Mesenchymal stem cell (in vitro differentiated cells and primary cell): ENCODE results near the gene ICAM5.
A peak's percentile ranks its signal among the peaks of the same experiment; 100 is the strongest.

Experiments
- DNase-seq: peaks from one replicate; pipeline ENCODE4 v3.0.0-alpha.2; 2013
- H2AFZ ChIP-seq: one replicate; pipeline ENCODE4 v1.6.1; 2013; ENCODE audit warnings: low read depth, mild to moderate bottlenecking, control low read depth, inconsistent platforms, low read length, moderate library complexity
- H2AK5ac ChIP-seq: 2 replicates; pipeline ENCODE4 v1.6.1; 2013; ENCODE audit warnings: low read length, moderate library complexity, mild to moderate bottlenecking, inconsistent platforms; ENCODE audit not compliant: severe bottlenecking
- H2BK120ac ChIP-seq: one replicate; pipeline ENCODE4 v1.6.1; 2013; ENCODE audit warnings: low read depth, mild to moderate bottlenecking, inconsistent platforms, low read length, moderate library complexity
- H2BK12ac ChIP-seq, 2 experiments: one replicate each; pipeline ENCODE4 v1.6.1; 2013; ENCODE audit warnings: inconsistent platforms in 2 of 2, low read length in 2 of 2, mild to moderate bottlenecking in 2 of 2, moderate library complexity in 2 of 2, control low read depth in 1 of 2
- H2BK15ac ChIP-seq: one replicate; pipeline ENCODE4 v1.6.1; 2013; ENCODE audit warnings: mild to moderate bottlenecking, low read depth, inconsistent platforms; ENCODE audit not compliant: poor library complexity, severe bottlenecking
- H2BK5ac ChIP-seq: 2 replicates; pipeline ENCODE4 v1.6.1; 2013; ENCODE audit warnings: low read depth, mild to moderate bottlenecking, low read length, control low read depth, inconsistent platforms; ENCODE audit not compliant: poor library complexity, severe bottlenecking
- H3K14ac ChIP-seq, 2 experiments: one replicate each; pipeline ENCODE4 v1.6.1; 2013; ENCODE audit warnings: inconsistent platforms in 2 of 2, low read length in 2 of 2, control low read depth in 1 of 2, mild to moderate bottlenecking in 1 of 2, moderate library complexity in 1 of 2
- H3K18ac ChIP-seq, 2 experiments: one replicate each; pipeline ENCODE4 v1.6.1; 2013; ENCODE audit warnings: inconsistent platforms in 2 of 2, low read length in 2 of 2, control low read depth in 1 of 2, low read depth in 1 of 2, mild to moderate bottlenecking in 1 of 2
- H3K23ac ChIP-seq, 2 experiments: one replicate each; pipeline ENCODE4 v1.6.1; 2013; ENCODE audit warnings: inconsistent platforms in 2 of 2, low read length in 2 of 2, mild to moderate bottlenecking in 2 of 2, moderate library complexity in 2 of 2, control low read depth in 1 of 2
- H3K27ac ChIP-seq: 2 replicates; pipeline ENCODE4 v1.5.1; 2013; ENCODE audit warnings: mild to moderate bottlenecking, moderate library complexity, low read length, control low read depth, inconsistent platforms; ENCODE audit not compliant: poor library complexity, severe bottlenecking
- H3K27me3 ChIP-seq, 2 experiments: 2 replicates each; pipeline versions ENCODE4 v1.6.1 to v1.7.0; 2013; ENCODE audit warnings: low read length in 2 of 2, mild to moderate bottlenecking in 2 of 2, moderate library complexity in 2 of 2, control low read depth in 1 of 2, inconsistent platforms in 1 of 2; ENCODE audit not compliant: control insufficient read depth in 1 of 2, insufficient read depth in 1 of 2
- H3K36me3 ChIP-seq, 2 experiments: 2 replicates each; pipeline versions ENCODE4 v1.6.1 to v1.7.0; 2013; ENCODE audit warnings: low read length in 2 of 2, control low read depth in 1 of 2, inconsistent platforms in 1 of 2, low read depth in 1 of 2, mild to moderate bottlenecking in 1 of 2; ENCODE audit not compliant: insufficient read depth in 2 of 2, control insufficient read depth in 1 of 2
- H3K4ac ChIP-seq, 2 experiments: one replicate each; pipeline ENCODE4 v1.6.1; 2013; ENCODE audit warnings: inconsistent platforms in 2 of 2, low read length in 2 of 2, mild to moderate bottlenecking in 2 of 2, moderate library complexity in 2 of 2, control low read depth in 1 of 2, low read depth in 1 of 2
- H3K4me1 ChIP-seq: 2 replicates; pipeline ENCODE4 v1.6.1; 2013; ENCODE audit warnings: low read depth, low read length, control low read depth; ENCODE audit not compliant: control insufficient read depth, insufficient read depth
- H3K4me2 ChIP-seq: 2 replicates; pipeline ENCODE4 v1.6.1; 2013; ENCODE audit warnings: low read length, mild to moderate bottlenecking, inconsistent platforms; ENCODE audit not compliant: poor library complexity, severe bottlenecking
- H3K4me3 ChIP-seq, 2 experiments: 2 replicates each; pipeline versions ENCODE4 v1.5.1 to v1.7.0; 2013; ENCODE audit warnings: low read length in 2 of 2, mild to moderate bottlenecking in 2 of 2, control low read depth in 1 of 2, low read depth in 1 of 2; ENCODE audit not compliant: insufficient read depth in 1 of 2
- H3K79me1 ChIP-seq: replicated peaks from 2 replicates; pipeline ENCODE4 v1.6.1; 2013; ENCODE audit warnings: mild to moderate bottlenecking, control low read depth, low read length, inconsistent platforms; ENCODE audit not compliant: poor library complexity, severe bottlenecking
- H3K9ac ChIP-seq: 2 replicates; pipeline ENCODE4 v1.7.0; 2013; ENCODE audit warnings: mild to moderate bottlenecking, low read length, moderate library complexity
- H3K9me3 ChIP-seq: 2 replicates; pipeline ENCODE4 v1.7.0; 2013; ENCODE audit warnings: mild to moderate bottlenecking, low read length; ENCODE audit not compliant: control insufficient read depth
- H4K8ac ChIP-seq: one replicate; pipeline ENCODE4 v1.6.1; 2013; ENCODE audit warnings: inconsistent platforms, mild to moderate bottlenecking, low read length, moderate library complexity
- H4K91ac ChIP-seq: one replicate; pipeline ENCODE4 v1.6.1; 2013; ENCODE audit warnings: mild to moderate bottlenecking, low read length, inconsistent platforms
- WGBS: methylation state at CpG from one replicate; pipeline ENCODE4 v1.1.7; 2013; ENCODE audit warnings: mixed read lengths; 5-methylcytosine and 5-hydroxymethylcytosine counted together

The ICAM5 gene

DNA sequence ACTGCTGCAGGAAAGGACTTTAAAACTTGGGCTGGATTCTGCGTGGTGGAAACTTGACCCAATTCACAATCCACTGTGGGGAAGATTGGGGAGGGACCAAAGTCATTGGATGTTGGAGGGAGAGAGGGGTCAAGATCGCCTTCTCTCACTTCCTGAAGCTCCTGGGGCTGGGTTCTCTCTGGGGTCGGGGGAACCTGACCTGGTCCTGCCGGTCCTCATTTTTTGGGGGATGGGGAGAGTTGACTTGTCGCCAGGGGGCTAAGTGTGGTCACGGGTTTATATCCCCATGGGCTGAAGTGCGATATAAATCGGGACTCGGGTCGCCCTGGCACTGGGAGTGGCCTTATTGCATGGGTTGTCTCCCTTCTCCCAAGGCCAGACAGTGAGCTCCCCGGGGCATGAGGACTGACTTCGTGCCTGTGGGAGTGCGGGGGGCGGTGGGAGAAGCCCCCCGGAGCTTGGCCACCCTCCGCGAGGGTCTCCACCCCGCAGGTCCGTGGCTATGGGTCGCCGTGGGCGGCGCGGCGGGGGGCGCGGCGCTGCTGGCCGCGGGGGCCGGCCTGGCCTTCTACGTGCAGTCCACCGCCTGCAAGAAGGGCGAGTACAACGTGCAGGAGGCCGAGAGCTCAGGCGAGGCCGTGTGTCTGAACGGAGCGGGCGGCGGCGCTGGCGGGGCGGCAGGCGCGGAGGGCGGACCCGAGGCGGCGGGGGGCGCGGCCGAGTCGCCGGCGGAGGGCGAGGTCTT lies 6.3 kb downstream of the ICAM5 start:
- H3K14ac ChIP-seq = no peak overlapping the region
- peaks cover 0 to 3% of the 10 kb centered on the region in 2 experiments for H3K36me3 ChIP-seq
- H3K18ac ChIP-seq = no peak overlapping the region
- no peak overlapping the region for H4K91ac ChIP-seq
- no peaks in the 10 kb centered on the region for H3K79me1 ChIP-seq
- no peak overlapping the region for H2BK120ac ChIP-seq
- H3K9me3 ChIP-seq = peaks cover 4% of the 10 kb centered on the region
- H2BK15ac ChIP-seq = peak overlapping the region; percentile 60
- peaks cover 35% of the 10 kb centered on the region for H3K4me1 ChIP-seq
- no peak for DNase-seq
- no peak overlapping the region for H3K27ac ChIP-seq
- H3K27me3 ChIP-seq = peaks cover 57 to 72% of the 10 kb centered on the region in 2 experiments
- no peak overlapping the region for H2AK5ac ChIP-seq
- H3K9ac ChIP-seq = no peak overlapping the region
- no peak overlapping the region for H2BK5ac ChIP-seq
- H3K4ac ChIP-seq = no peak overlapping the region
- peak overlapping the region; percentile 39 for H2AFZ ChIP-seq
- H3K4me3 ChIP-seq = no peak overlapping the region
- H3K4me2 ChIP-seq = peak overlapping the region; percentile 55
- H4K8ac ChIP-seq = no peak overlapping the region
- H3K23ac ChIP-seq = no peak overlapping the region
- no peak overlapping the region for H2BK12ac ChIP-seq
- 6% methylated on average over 52 of the region's 58 CpGs for WGBS

DNA sequence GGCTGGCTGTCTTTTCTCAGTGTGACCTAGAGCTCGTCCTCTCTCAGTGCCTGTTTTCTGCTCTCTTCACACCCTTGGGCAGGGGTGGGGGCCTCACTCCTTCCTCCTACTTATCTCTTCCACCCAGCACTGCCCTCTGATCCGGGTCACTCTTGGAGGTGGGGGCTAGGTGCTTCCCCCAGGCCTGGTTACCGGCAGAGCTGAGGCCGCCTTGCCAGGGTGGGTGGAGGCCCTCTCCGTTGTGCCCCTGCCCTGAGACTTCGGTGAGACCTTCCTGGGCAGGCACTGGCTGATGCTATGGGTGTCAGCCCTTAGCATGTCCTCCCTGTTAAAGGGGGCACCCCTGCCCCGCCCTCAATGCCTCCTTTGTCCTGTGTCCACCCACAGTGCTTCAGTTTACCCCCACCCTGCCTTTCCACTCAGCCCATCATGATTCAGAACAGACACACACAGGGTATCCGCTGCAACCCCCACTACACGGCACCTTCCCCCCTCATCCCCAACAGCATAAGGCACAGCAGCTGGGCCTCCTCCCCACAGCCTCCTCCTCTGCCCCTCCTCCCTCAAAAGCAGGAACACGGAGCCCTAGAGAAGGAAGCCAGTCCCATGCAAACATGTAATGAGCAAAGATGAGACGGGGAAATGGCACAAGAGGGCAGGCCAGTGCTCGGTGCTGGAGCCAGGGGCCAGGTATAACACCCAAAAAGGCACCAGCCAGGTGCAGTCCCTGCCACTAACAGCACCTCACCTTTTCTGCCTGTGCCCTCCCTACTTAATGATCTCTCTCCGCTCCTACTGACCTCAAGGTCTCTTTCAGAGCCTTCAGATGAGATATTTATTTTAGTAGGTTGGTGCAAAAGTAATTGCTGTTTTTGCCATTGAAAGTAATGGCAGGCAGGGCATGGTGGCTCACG lies 10.1 kb downstream of the ICAM5 start:
- H3K27ac ChIP-seq = no peak overlapping the region
- H2BK15ac ChIP-seq = no peak overlapping the region
- H3K4me1 ChIP-seq = peaks cover 14% of the 10 kb centered on the region
- H3K36me3 ChIP-seq = peaks cover 0 to 9% of the 10 kb centered on the region in 2 experiments
- H2BK12ac ChIP-seq = no peak overlapping the region
- H3K27me3 ChIP-seq = peaks cover 20 to 36% of the 10 kb centered on the region in 2 experiments
- no peak for DNase-seq
- no peak overlapping the region for H3K23ac ChIP-seq
- H3K18ac ChIP-seq = no peak overlapping the region
- no peak overlapping the region for H2AFZ ChIP-seq
- no peak overlapping the region for H3K4me2 ChIP-seq
- no peak overlapping the region for H3K4ac ChIP-seq
- H4K91ac ChIP-seq = no peak overlapping the region
- no peak overlapping the region for H2BK120ac ChIP-seq
- 67% methylated on average over 13 of the region's 14 CpGs for WGBS
- no peak overlapping the region for H2AK5ac ChIP-seq
- no peaks in the 10 kb centered on the region for H3K9me3 ChIP-seq
- H3K4me3 ChIP-seq = no peak overlapping the region
- H4K8ac ChIP-seq = no peak overlapping the region
- no peak overlapping the region for H3K9ac ChIP-seq
- H3K79me1 ChIP-seq = no peaks in the 10 kb centered on the region
- H2BK5ac ChIP-seq = no peak overlapping the region
- no peak overlapping the region for H3K14ac ChIP-seq

DNA sequence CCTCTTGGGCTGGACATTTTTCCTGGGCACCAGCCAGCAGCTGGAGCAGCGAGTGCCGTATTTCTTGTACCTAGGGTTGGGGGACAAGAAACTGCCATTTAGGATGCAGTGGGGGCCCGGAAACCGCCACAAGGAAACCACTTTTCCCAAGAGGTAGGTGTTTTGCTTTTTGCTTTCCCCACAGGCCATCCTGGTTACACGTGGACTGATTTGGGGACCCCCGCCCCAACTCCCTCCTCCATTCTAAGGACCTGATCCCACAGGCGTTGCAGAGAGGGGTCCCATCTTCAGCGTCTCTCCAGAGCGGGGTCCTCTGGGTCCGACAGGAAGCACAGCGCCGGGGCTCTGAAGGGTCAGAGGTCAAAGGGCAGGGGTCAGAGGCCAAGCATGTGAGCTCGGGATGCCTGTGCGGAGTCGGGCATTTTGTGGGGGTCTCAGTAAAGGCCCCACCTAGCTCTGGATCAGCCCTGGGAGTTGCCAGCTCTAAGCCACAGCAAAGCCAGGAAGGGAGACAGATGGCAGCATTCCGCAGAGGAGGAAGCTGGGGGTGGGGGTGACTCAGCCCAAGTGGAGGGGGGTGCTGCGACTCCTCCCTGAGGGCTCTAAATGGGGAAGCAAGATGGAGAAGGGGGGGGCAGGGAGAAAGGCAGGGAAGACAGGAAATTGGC lies 15.5 kb downstream of the ICAM5 start:
- Histone ChIP-seq H3K9me3 (no peaks in the 10 kb centered on the region), H3K36me3 (peaks cover 6 to 34% of the 10 kb centered on the region in 2 experiments), H2AFZ (no peak overlapping the region), H3K79me1 (no peaks in the 10 kb centered on the region), H2BK120ac (no peak overlapping the region), H2BK15ac (peak overlapping the region; percentile 37), H3K27me3 (peaks cover 0 to under 1% of the 10 kb centered on the region in 2 experiments), H3K4me1 (no peaks in the 10 kb centered on the region), H2AK5ac (no peak overlapping the region), H3K27ac (no peak overlapping the region), H3K4ac (no peak overlapping the region), H3K23ac (no peak overlapping the region), H3K4me3 (no peak overlapping the region), H3K4me2 (no peak overlapping the region), H3K9ac (no peak overlapping the region), H3K14ac (no peak overlapping the region), H4K8ac (no peak overlapping the region), H3K18ac (no peak overlapping the region), H2BK12ac (no peak overlapping the region), H2BK5ac (no peak overlapping the region), H4K91ac (no peak overlapping the region)
- DNase-seq = no peak
- WGBS = 86% methylated on average over 17 of the region's 17 CpGs

DNA sequence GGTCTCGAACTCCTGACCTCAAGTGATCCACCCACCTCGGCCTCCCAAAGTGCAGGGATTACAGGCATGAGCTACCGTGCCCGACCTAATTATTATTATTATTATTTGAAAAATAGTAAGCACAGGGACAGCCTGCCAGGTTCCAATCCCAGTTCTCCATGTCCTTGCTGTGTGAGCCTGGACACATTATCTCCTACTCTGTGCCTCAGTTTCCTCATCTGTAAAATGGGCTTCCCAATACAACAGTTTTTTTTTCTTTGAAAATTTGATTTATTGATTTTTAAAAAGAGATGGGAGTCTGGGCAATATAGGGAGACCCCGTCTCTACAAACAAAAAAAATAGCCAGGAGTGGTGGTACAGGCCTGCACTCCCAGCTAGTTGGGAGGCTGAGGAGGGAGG lies 16.6 kb downstream of the ICAM5 start:
- Histone ChIP-seq H3K14ac (no peak overlapping the region), H3K9me3 (no peaks in the 10 kb centered on the region), H4K8ac (no peak overlapping the region), H2BK15ac (no peak overlapping the region), H3K4me3 (no peak overlapping the region), H3K4ac (no peak overlapping the region), H4K91ac (no peak overlapping the region), H3K9ac (no peak overlapping the region), H2BK5ac (no peak overlapping the region), H3K27me3 (no peaks in the 10 kb centered on the region), H3K4me1 (peaks cover 2% of the 10 kb centered on the region), H3K27ac (no peak overlapping the region), H2BK120ac (no peak overlapping the region), H2AFZ (no peak overlapping the region), H2AK5ac (no peak overlapping the region), H3K18ac (no peak overlapping the region), H3K79me1 (no peaks in the 10 kb centered on the region), H2BK12ac (no peak overlapping the region), H3K4me2 (no peak overlapping the region), H3K36me3 (peaks cover 12 to 44% of the 10 kb centered on the region in 2 experiments), H3K23ac (no peak overlapping the region)
- 94% methylated on average over 1 of the region's 5 CpGs for WGBS
- no peak for DNase-seq
